Measurements from ENCODE around the gene CALD1.

DNA sequence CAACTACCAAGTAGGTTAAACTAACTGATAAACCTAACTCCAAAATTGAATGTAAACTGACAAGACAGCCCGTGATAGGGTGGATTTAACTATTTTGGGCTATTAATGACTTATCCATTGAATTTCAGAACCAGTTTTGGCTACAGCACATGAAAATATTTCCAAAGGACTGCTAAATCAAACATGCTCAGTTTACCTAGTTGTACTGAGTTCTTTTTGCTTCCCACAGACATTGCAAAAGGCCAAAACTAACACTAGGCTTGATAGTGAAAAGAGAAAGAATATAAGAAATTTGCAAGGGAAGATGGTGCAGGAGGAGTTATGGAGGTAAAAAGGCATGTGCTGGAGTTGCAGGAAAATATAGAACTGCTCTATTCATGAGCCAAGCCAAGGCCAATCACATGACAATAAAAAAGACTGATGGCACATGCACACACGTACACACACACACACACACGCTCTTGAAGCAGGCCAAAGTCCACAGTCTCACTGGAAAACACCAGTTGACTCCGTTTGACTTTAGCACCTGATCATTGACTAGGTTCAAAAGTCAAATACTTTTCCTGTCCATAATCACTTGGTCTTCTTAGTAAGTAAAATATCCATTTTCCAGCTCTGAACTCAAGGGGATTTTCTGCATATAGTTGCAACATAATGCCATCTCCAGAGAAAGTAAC, 130.9 kb downstream of the CALD1 start:
- TF ChIP-seq CTCF (optimal IDR thresholded peaks at IDR 0.05 in 1 of 3, IDR thresholded peaks at IDR 0.05 in 1 of 3, conservative IDR thresholded peaks at IDR 0.05 in 1 of 3; ENCODE audit: extremely low read depth in 1 of 3, insufficient read depth in 2 of 3, low read length in 3 of 3) (no peak), EZH2 (IDR thresholded peaks at IDR 0.05; ENCODE audit: low read length) (no peak)

All from keratinocyte (primary cell).